K562 (cell line): ENCODE measurements around the gene SIDT1. TPM values are rescaled to one million over a fixed set of nuclear protein-coding genes. Genes with fewer than 3 reads are reported as not detected.

Experiments
- ATAC-seq: fragments of 200-7000 bp; cut with Tn5 transposase; 3 replicates; pipeline ENCODE4 v1.9.1; 2020; ENCODE audit warnings: moderate library complexity
- BruUV-seq: library from RNA; stranded (reverse); fragments of 400-500 nt; replicated peaks from 2 replicates; lab custom pipeline; 2021; lab: Mats Ljungman, UMichigan
- CTCF ChIA-PET: fragments of 300-600 bp; formaldehyde crosslinking; extraction: SDS; loops from one replicate; lab custom pipeline; 2021; ENCODE audit warnings: low intra/inter-chr PET ratio; lab: Yijun Ruan, JAX
- POLR2A ChIA-PET: fragments of 300-600, 350-650 bp; sonication (Branson Sonifier 250); formaldehyde crosslinking; extraction: SDS; loops from one replicate; lab custom pipeline; 2021; ENCODE audit warnings: antibody characterized with exemption, inconsistent platforms; lab: Yijun Ruan, JAX
- DNase-seq, 4 experiments: peaks; one replicate each; pipeline versions ENCODE4 v3.0.0 to v3.0.0-alpha.2; 2011 to 2018; ENCODE audit warnings: low spot score in 3 of 4, mixed read lengths in 3 of 4; ENCODE audit errors: extremely low read depth in 1 of 4
- FAIRE-seq: peaks from 2 replicates; lab custom pipeline; 2011; peaks lifted over from hg19 to GRCh38; lab: Jason Lieb, UNC
- H2AFZ ChIP-seq: 2 replicates; pipeline ENCODE4 v1.6.0; 2011; ENCODE audit warnings: low read depth, low read length, control low read depth, inconsistent platforms
- H3K27ac ChIP-seq: fragments of 200-600 bp; 3 replicates; pipeline ENCODE4 v1.8.0; 2011; ENCODE audit warnings: low read depth, mild to moderate bottlenecking, control low read depth, inconsistent platforms, low read length, moderate library complexity, mixed read lengths; ENCODE audit errors: extremely low read depth
- H3K27me3 ChIP-seq, 2 experiments: fragments of 300-600 bp in 1 of 2; 2 replicates in 1 of 2; 3 replicates in 1 of 2; pipeline versions ENCODE4 v1.6.0 to v1.8.0; 2011; ENCODE audit warnings: inconsistent platforms in 2 of 2, low read length in 2 of 2, mild to moderate bottlenecking in 1 of 2, mixed read lengths in 1 of 2, moderate library complexity in 1 of 2; ENCODE audit not compliant: control insufficient read depth in 2 of 2, insufficient read depth in 2 of 2
- H3K36me3 ChIP-seq: fragments of 300-600 bp; 3 replicates; pipeline ENCODE4 v1.8.0; 2011; ENCODE audit warnings: mild to moderate bottlenecking, low read length, inconsistent platforms; ENCODE audit not compliant: control insufficient read depth, insufficient read depth
- H3K4me1 ChIP-seq, 2 experiments: fragments of 200-600 bp in 1 of 2; replicated peaks in 1 of 2; 2 replicates in 1 of 2; 3 replicates in 1 of 2; pipeline versions ENCODE4 v1.5.1 to v1.8.0; 2011; ENCODE audit warnings: inconsistent platforms in 2 of 2, low read length in 2 of 2, mild to moderate bottlenecking in 1 of 2, mixed read lengths in 1 of 2, moderate library complexity in 1 of 2; ENCODE audit not compliant: control insufficient read depth in 2 of 2, insufficient read depth in 2 of 2
- H3K4me2 ChIP-seq: 2 replicates; pipeline ENCODE4 v1.6.1; 2011; ENCODE audit warnings: low read length, control low read depth, inconsistent platforms, mixed read lengths; ENCODE audit not compliant: insufficient read depth
- H3K4me3 ChIP-seq: fragments of 200-600 bp; sonication (generic), shearing (Covaris generic); 2 replicates; pipeline ENCODE4 v1.5.1; 2016; ENCODE audit warnings: control low read depth, inconsistent platforms
- H3K79me2 ChIP-seq: fragments of 200-600 bp; 3 replicates; pipeline ENCODE4 v1.8.0; 2011; ENCODE audit warnings: low read length, inconsistent platforms; ENCODE audit not compliant: control insufficient read depth, insufficient read depth
- H3K9ac ChIP-seq, 2 experiments: 2 replicates each; pipeline versions ENCODE4 v1.6.0 to v1.6.1; 2011; ENCODE audit warnings: low read depth in 2 of 2, low read length in 2 of 2, control low read depth in 1 of 2, inconsistent platforms in 1 of 2, mild to moderate bottlenecking in 1 of 2, mixed read lengths in 1 of 2; ENCODE audit not compliant: insufficient read depth in 1 of 2
- H3K9me1 ChIP-seq: one replicate; pipeline ENCODE4 v1.6.0; 2011; ENCODE audit warnings: inconsistent platforms, mild to moderate bottlenecking, low read length, moderate library complexity; ENCODE audit not compliant: control insufficient read depth, insufficient read depth
- H3K9me3 ChIP-seq: replicated peaks from 2 replicates; pipeline ENCODE4 v1.5.1; 2011; ENCODE audit warnings: low read depth, low read length, inconsistent platforms; ENCODE audit not compliant: control insufficient read depth, insufficient read depth
- H4K20me1 ChIP-seq: replicated peaks from 2 replicates; pipeline ENCODE4 v1.6.1; 2011; ENCODE audit warnings: low read length, inconsistent platforms, mixed read lengths; ENCODE audit not compliant: control insufficient read depth, insufficient read depth
- CEBPG ChIP-seq, 3 experiments: fragments of 200-800 bp in 1 of 3; sonication (Bioruptor generic) in 1 of 3; sonication (generic) in 1 of 3; formaldehyde crosslinking in 1 of 3; IDR thresholded peaks in 2 of 3; conservative IDR thresholded peaks in 1 of 3; 2 replicates each; pipeline versions ENCODE4 v1.6.1 to v1.8.0; 2016 to 2022; ENCODE audit warnings: missing compliant biosample characterization in 2 of 3, missing genetic modification characterization in 2 of 3, mild to moderate bottlenecking in 1 of 3, missing genetic modification reagents in 1 of 3
- EZH2 ChIP-seq: IDR thresholded peaks from 2 replicates; pipeline ENCODE4 v1.6.1; 2012; ENCODE audit warnings: low read depth, mild to moderate bottlenecking, inconsistent platforms, low read length, borderline replicate concordance
- IRF1 ChIP-seq: sonication (generic); formaldehyde crosslinking; IDR thresholded peaks from 2 replicates; pipeline ENCODE4 v1.8.0; 2022; ENCODE audit warnings: missing genetic modification reagents, mild to moderate bottlenecking, borderline replicate concordance
- PRPF4 ChIP-seq: fragments of 200-400 bp; formaldehyde crosslinking; IDR thresholded peaks from one replicate; pipeline ENCODE4 v1.6.1; 2017; ENCODE audit warnings: low read length, low read depth, mild to moderate bottlenecking; ENCODE audit not compliant: insufficient read depth, poor library complexity, severe bottlenecking
- PTTG1 ChIP-seq: fragments of 450-650 bp; IDR thresholded peaks from 2 replicates; pipeline ENCODE4 v1.6.1; 2016; ENCODE audit warnings: low read depth, mild to moderate bottlenecking, missing genetic modification characterization, missing compliant biosample characterization
- ZNF699 ChIP-seq: fragments of 250-450 bp; sonication (Bioruptor Pico); IDR thresholded peaks from 2 replicates; pipeline ENCODE4 v1.8.0; 2021; ENCODE audit warnings: mild to moderate bottlenecking, moderate library complexity; ENCODE audit not compliant: insufficient replicate concordance
- WGBS: fragments of 100-300 bp; shearing (Covaris generic); methylation state at CpG from one replicate; pipeline ENCODE4 v1.1.6; 2016; ENCODE audit warnings: low coverage, mixed read lengths; ENCODE audit not compliant: insufficient coverage; ENCODE audit errors: missing lambda C conversion rate; 5-methylcytosine and 5-hydroxymethylcytosine counted together
- in situ Hi-C: fragments of 300-500 bp; cut with MboI; formaldehyde crosslinking; loops from 4 replicates; pipeline ENCODE4 v1.15.0; 2018; ENCODE audit warnings: inconsistent platforms, mixed read lengths
- intact Hi-C: fragments of 100-400 bp; cut with micrococcal nuclease; formaldehyde crosslinking; loops from 2 replicates; pipeline ENCODE4 v1.14.2; 2022
- polyA plus RNA-seq, 8 experiments: library from polyadenylated mRNA; depleted of rRNA in 4 of 8; stranded (reverse) in 5 of 8; unstranded in 3 of 8; fragments of >200 nt; fragmentation: Nextera tagmentation in 2 of 8; fragmentation: Illumina TruSeq in 1 of 8; extraction: Ambion mirVana in 2 of 8; extraction: Trizol in 1 of 8; gene quantifications; 2 replicates each; pipeline versions ENCODE4 v1.2.1 to v1.2.3, GENCODE V29; 2011 to 2014; ENCODE audit warnings: inconsistent platforms in 1 of 8, missing spikeins in 1 of 8
- total RNA-seq, 7 experiments: library from RNA; depleted of rRNA in 6 of 7; stranded (reverse); fragments of >200 nt in 6 of 7; fragmentation: Illumina TruSeq in 2 of 7; extraction: Trizol in 2 of 7; gene quantifications; 2 replicates each; pipeline versions ENCODE4 v1.2.1 to v1.2.3, GENCODE V29; 2011 to 2021; ENCODE audit warnings: low replicate concordance in 1 of 7
- TF ChIP-seq, protein P1 (sequence below): fragments of 200-800 bp; sonication (Bioruptor generic); IDR thresholded peaks from 2 replicates; pipeline ENCODE4 v1.6.1; 2016; ENCODE audit warnings: missing genetic modification characterization, missing compliant biosample characterization

SIDT1 gene
- total and polyA plus RNA-seq, 9 of the 15 experiments (the other 6 are each of a cell fraction or from before 2014, with no cell fraction given): not detected

DNA sequence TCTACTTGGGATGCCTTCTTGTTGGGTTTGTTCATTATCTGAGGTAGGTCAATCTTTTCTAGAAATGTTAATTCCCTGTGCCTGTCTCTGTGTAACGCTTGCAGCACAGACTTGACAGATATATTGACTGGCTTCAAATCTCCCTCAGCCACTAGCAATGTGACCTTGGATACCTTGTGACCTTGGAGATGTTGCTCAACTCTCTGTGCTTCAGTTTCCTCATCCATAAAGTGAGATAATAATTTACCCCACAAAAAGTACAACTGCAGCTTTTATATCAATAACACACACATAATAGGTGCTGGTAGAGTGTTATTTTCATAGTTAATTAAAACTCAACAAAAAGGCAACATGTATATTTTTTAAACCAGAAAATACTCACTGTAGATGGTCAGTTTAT lies 52.9 kb downstream of the SIDT1 start:
- ATAC-seq (no peak), FAIRE-seq (no peak), DNase-seq (no peak)
- CTCF ChIA-PET: no interaction called here
- BruUV-seq: no TSS peak
- POLR2A ChIA-PET: no interaction called here
- Histone ChIP-seq H3K9ac (no peak overlapping the region), H3K27ac (no peak overlapping the region), H4K20me1 (no peaks in the 10 kb centered on the region), H3K9me1 (no peaks in the 10 kb centered on the region), H3K9me3 (no peaks in the 10 kb centered on the region), H3K4me1 (no peaks in the 10 kb centered on the region), H2AFZ (no peak overlapping the region), H3K79me2 (no peaks in the 10 kb centered on the region), H3K4me3 (no peak overlapping the region), H3K4me2 (no peak overlapping the region), H3K36me3 (no peaks in the 10 kb centered on the region), H3K27me3 (peaks cover 0 to 5% of the 10 kb centered on the region in 2 experiments; a peak in 1 of 5 replicates)
- in situ Hi-C loops: no loop called here
- 0% methylated on average over 1 of the region's 1 CpG for WGBS
- intact Hi-C loops: no loop called here
- no peak for TF ChIP-seq PRPF4
- no peak for TF ChIP-seq EZH2
- TF ChIP-seq, protein P1, sequence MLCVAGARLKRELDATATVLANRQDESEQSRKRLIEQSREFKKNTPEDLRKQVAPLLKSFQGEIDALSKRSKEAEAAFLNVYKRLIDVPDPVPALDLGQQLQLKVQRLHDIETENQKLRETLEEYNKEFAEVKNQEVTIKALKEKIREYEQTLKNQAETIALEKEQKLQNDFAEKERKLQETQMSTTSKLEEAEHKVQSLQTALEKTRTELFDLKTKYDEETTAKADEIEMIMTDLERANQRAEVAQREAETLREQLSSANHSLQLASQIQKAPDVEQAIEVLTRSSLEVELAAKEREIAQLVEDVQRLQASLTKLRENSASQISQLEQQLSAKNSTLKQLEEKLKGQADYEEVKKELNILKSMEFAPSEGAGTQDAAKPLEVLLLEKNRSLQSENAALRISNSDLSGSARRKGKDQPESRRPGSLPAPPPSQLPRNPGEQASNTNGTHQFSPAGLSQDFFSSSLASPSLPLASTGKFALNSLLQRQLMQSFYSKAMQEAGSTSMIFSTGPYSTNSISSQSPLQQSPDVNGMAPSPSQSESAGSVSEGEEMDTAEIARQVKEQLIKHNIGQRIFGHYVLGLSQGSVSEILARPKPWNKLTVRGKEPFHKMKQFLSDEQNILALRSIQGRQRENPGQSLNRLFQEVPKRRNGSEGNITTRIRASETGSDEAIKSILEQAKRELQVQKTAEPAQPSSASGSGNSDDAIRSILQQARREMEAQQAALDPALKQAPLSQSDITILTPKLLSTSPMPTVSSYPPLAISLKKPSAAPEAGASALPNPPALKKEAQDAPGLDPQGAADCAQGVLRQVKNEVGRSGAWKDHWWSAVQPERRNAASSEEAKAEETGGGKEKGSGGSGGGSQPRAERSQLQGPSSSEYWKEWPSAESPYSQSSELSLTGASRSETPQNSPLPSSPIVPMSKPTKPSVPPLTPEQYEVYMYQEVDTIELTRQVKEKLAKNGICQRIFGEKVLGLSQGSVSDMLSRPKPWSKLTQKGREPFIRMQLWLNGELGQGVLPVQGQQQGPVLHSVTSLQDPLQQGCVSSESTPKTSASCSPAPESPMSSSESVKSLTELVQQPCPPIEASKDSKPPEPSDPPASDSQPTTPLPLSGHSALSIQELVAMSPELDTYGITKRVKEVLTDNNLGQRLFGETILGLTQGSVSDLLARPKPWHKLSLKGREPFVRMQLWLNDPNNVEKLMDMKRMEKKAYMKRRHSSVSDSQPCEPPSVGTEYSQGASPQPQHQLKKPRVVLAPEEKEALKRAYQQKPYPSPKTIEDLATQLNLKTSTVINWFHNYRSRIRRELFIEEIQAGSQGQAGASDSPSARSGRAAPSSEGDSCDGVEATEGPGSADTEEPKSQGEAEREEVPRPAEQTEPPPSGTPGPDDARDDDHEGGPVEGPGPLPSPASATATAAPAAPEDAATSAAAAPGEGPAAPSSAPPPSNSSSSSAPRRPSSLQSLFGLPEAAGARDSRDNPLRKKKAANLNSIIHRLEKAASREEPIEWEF (CRISPR knock-in tag): no peak
- no peak for TF ChIP-seq IRF1 (CRISPR knock-in tag)
- no peak for TF ChIP-seq PTTG1 (tag)
- no peak for TF ChIP-seq ZNF699 (CRISPR knock-in tag)
- TF ChIP-seq CEBPG (CRISPR knock-in tag; IDR thresholded peaks at IDR 0.05): no peak
- TF ChIP-seq CEBPG (tag; conservative IDR thresholded peaks at IDR 0.05 in 1 of 2, IDR thresholded peaks at IDR 0.05 in 1 of 2): no peak
